H1 (cell line): ENCODE measurements around the gene DPM2. TPM values are rescaled to one million over a fixed set of nuclear protein-coding genes. Genes with fewer than 3 reads are reported as not detected.

Source experiments
- ASH2L ChIP-seq: fragments of 200-600, 300-600 bp; sonication (generic); IDR thresholded peaks from one replicate; pipeline ENCODE4 v1.7.1; 2017; ENCODE audit warnings: low read length
- BACH1 ChIP-seq: IDR thresholded peaks from 2 replicates; pipeline ENCODE4 v1.6.1; 2012; ENCODE audit warnings: low read length, improper control_type of control experiment
- BCL11A ChIP-seq, 2 experiments: IDR thresholded peaks; one replicate each; pipeline ENCODE4 v1.6.1; 2011; ENCODE audit warnings: low read depth in 2 of 2, low read length in 2 of 2, mild to moderate bottlenecking in 2 of 2
- BRCA1 ChIP-seq: IDR thresholded peaks from 2 replicates; pipeline ENCODE4 v1.6.1; 2012; ENCODE audit warnings: low read depth, low read length, improper control_type of control experiment
- CREB1 ChIP-seq: IDR thresholded peaks from 2 replicates; pipeline ENCODE4 v1.6.1; 2012; ENCODE audit warnings: inconsistent platforms
- EGR1 ChIP-seq: IDR thresholded peaks from 2 replicates; pipeline ENCODE4 v1.6.1; 2011; ENCODE audit warnings: low read depth, low read length, borderline replicate concordance
- EP300 ChIP-seq, 2 experiments: IDR thresholded peaks; 1 replicate in 1 of 2; 2 replicates in 1 of 2; pipeline ENCODE4 v1.6.1; 2011 to 2012; ENCODE audit warnings: low read depth in 2 of 2, low read length in 2 of 2, mild to moderate bottlenecking in 2 of 2, borderline replicate concordance in 1 of 2, inconsistent platforms in 1 of 2, moderate library complexity in 1 of 2
- FOSL1 ChIP-seq: IDR thresholded peaks from 2 replicates; pipeline ENCODE4 v1.6.1; 2011; ENCODE audit warnings: mild to moderate bottlenecking, low read depth, low read length, moderate library complexity; ENCODE audit not compliant: insufficient read depth
- GABPA ChIP-seq: IDR thresholded peaks from 2 replicates; pipeline ENCODE4 v1.6.1; 2011; ENCODE audit warnings: mild to moderate bottlenecking, low read length, moderate library complexity, borderline replicate concordance; ENCODE audit not compliant: insufficient read depth
- JUND ChIP-seq: IDR thresholded peaks from 2 replicates; pipeline ENCODE4 v1.6.1; 2011; ENCODE audit warnings: mild to moderate bottlenecking, improper control_type of control experiment, low read length
- KDM4A ChIP-seq: IDR thresholded peaks from one replicate; pipeline ENCODE4 v1.7.1; 2012; ENCODE audit warnings: low read depth, mild to moderate bottlenecking, moderate library complexity, low read length, inconsistent platforms; ENCODE audit not compliant: severe bottlenecking
- PHF8 ChIP-seq: fragments of 200-600 bp; sonication (generic); conservative IDR thresholded peaks from 2 replicates; pipeline ENCODE4 v1.7.1; 2012; ENCODE audit warnings: low read depth, mild to moderate bottlenecking, inconsistent platforms, low read length, moderate library complexity
- POLR2AphosphoS5 ChIP-seq: IDR thresholded peaks from 2 replicates; pipeline ENCODE4 v1.6.1; 2011; ENCODE audit warnings: low read depth, low read length
- RNF2 ChIP-seq: fragments of 200-900, 300-1000 bp; sonication (generic); IDR thresholded peaks from 2 replicates; pipeline ENCODE4 v1.7.1; 2016; ENCODE audit warnings: borderline replicate concordance, low read depth, mild to moderate bottlenecking, antibody characterized with exemption, low read length; ENCODE audit not compliant: poor library complexity, severe bottlenecking; ENCODE audit errors: missing control alignments
- SIN3A ChIP-seq, 2 experiments: IDR thresholded peaks in 1 of 2; conservative IDR thresholded peaks in 1 of 2; 2 replicates each; pipeline ENCODE4 v1.6.1; 2011 to 2012; ENCODE audit warnings: low read length in 2 of 2, improper control_type of control experiment in 1 of 2, low read depth in 1 of 2, mild to moderate bottlenecking in 1 of 2
- SIRT6 ChIP-seq: IDR thresholded peaks from one replicate; pipeline ENCODE4 v1.7.1; 2012; ENCODE audit warnings: low read length, inconsistent platforms
- SP1 ChIP-seq: IDR thresholded peaks from 2 replicates; pipeline ENCODE4 v1.6.1; 2011; ENCODE audit warnings: low read depth, low read length
- SP4 ChIP-seq: IDR thresholded peaks from 2 replicates; pipeline ENCODE4 v1.6.1; 2012; ENCODE audit warnings: low read length, inconsistent platforms
- polyA plus RNA-seq, 7 experiments: library from polyadenylated mRNA; depleted of rRNA in 3 of 7; stranded (reverse) in 5 of 7; unstranded in 2 of 7; fragments of >200 nt in 5 of 7; fragments of 200-250 nt in 2 of 7; gene quantifications; 1 replicate in 5 of 7; 2 replicates in 1 of 7; 4 replicates in 1 of 7; pipeline versions ENCODE4 v1.2.1 to v1.2.3, GENCODE V29; 2011 to 2013; ENCODE audit warnings: missing spikeins in 2 of 7, mixed read lengths in 2 of 7
- total RNA-seq: library from RNA; stranded (reverse); fragmentation: NEBNext Ultra II Directional; extraction: Animal tissue kit (Norgen Biotek cat#: 25700); gene quantifications from 2 replicates; pipeline ENCODE4 v1.2.1, GENCODE V29; 2021
- TF ChIP-seq, protein P1 (sequence below), 3 experiments: IDR thresholded peaks; 1 replicate in 2 of 3; 2 replicates in 1 of 3; pipeline versions ENCODE4 v1.5.1 to v1.6.1; 2011; ENCODE audit warnings: low read length in 3 of 3, mild to moderate bottlenecking in 3 of 3, inconsistent platforms in 2 of 3, low read depth in 1 of 3, moderate library complexity in 1 of 3; ENCODE audit not compliant: insufficient read depth in 1 of 3; ENCODE audit errors: control extremely low read depth in 1 of 3
- TF ChIP-seq, protein P2 (sequence below): IDR thresholded peaks from 2 replicates; pipeline ENCODE4 v1.6.1; 2012; ENCODE audit warnings: inconsistent platforms

DPM2 gene
- total and polyA plus RNA-seq, 2 of the 8 experiments (the other 6 are each of a cell fraction or from before 2014, with no cell fraction given), result 45.4 to 95.4 TPM

- TF ChIP-seq EGR1 (peak; percentile 83), SP1 (no peak), JUND (no peak), BCL11A (IDR thresholded peaks at IDR 0.05; ENCODE audit: low read depth in 2 of 2, low read length in 2 of 2) (no peak), FOSL1 (peak; percentile 99), BRCA1 (no peak), ASH2L (peak; percentile 82), BACH1 (0 out of 2 replicates have a peak, but pooled peaks have one; percentile 16), POLR2AphosphoS5 (peak; percentile 30; the same call in 1 of the 2 replicates), RNF2 (no peak), CREB1 (peak; percentile 35), SIRT6 (no peak), GABPA (no peak; the same call in 1 of the 2 replicates), SP4 (no peak), KDM4A (peak; percentile 89), EP300 (IDR thresholded peaks at IDR 0.05; ENCODE audit: borderline replicate concordance in 1 of 2, low read depth in 2 of 2, low read length in 2 of 2) (no peak), PHF8 (peak; percentile 54; the same call in 1 of the 2 replicates), SIN3A (conservative IDR thresholded peaks at IDR 0.05 in 1 of 2, IDR thresholded peaks at IDR 0.05 in 1 of 2; ENCODE audit: low read depth in 1 of 2, low read length in 2 of 2) (peak in 1 of 2 experiments; percentile 51; a peak in 1 of 4 replicates)
- TF ChIP-seq, protein P1, sequence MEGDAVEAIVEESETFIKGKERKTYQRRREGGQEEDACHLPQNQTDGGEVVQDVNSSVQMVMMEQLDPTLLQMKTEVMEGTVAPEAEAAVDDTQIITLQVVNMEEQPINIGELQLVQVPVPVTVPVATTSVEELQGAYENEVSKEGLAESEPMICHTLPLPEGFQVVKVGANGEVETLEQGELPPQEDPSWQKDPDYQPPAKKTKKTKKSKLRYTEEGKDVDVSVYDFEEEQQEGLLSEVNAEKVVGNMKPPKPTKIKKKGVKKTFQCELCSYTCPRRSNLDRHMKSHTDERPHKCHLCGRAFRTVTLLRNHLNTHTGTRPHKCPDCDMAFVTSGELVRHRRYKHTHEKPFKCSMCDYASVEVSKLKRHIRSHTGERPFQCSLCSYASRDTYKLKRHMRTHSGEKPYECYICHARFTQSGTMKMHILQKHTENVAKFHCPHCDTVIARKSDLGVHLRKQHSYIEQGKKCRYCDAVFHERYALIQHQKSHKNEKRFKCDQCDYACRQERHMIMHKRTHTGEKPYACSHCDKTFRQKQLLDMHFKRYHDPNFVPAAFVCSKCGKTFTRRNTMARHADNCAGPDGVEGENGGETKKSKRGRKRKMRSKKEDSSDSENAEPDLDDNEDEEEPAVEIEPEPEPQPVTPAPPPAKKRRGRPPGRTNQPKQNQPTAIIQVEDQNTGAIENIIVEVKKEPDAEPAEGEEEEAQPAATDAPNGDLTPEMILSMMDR (IDR thresholded peaks at IDR 0.05; ENCODE audit: control extremely low read depth in 1 of 3, insufficient read depth in 1 of 3, low read depth in 1 of 3, low read length in 3 of 3), result no peak
- TF ChIP-seq, protein P2, sequence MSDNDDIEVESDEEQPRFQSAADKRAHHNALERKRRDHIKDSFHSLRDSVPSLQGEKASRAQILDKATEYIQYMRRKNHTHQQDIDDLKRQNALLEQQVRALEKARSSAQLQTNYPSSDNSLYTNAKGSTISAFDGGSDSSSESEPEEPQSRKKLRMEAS, result no peak
Measured at GRCh38 chr9:127899128-127899943, 38.3 kb downstream of the DPM2 start, which contains the start of gene ST6GALNAC6 (continued).
